Tibial nerve (tissue), 4 donors: Measurements from ENCODE around the gene GTF2A1L.

ENCODE experiments used
- EP300 ChIP-seq, 2 donors: sonication (generic); formaldehyde crosslinking; IDR thresholded peaks; one replicate each; pipeline ENCODE4 v1.6.1; 2017; ENCODE audit warnings: antibody characterized with exemption in 2 of 2, mild to moderate bottlenecking in 1 of 2
- POLR2A ChIP-seq, 2 donors: fragments of 450-650 bp; IDR thresholded peaks; one replicate each; pipeline ENCODE4 v1.6.1; 2017; ENCODE audit warnings: antibody characterized with exemption in 2 of 2, mild to moderate bottlenecking in 2 of 2, moderate library complexity in 2 of 2
- TF ChIP-seq, protein P1 (sequence below), 5 experiments: fragments of 200-600 bp in 3 of 5; fragments of 450-650 bp in 2 of 5; sonication (generic) in 3 of 5; IDR thresholded peaks; one replicate each; pipeline ENCODE4 v1.5.1; 2016 to 2019; ENCODE audit warnings: antibody characterized with exemption in 5 of 5, mild to moderate bottlenecking in 3 of 5, moderate library complexity in 2 of 5

DNA sequence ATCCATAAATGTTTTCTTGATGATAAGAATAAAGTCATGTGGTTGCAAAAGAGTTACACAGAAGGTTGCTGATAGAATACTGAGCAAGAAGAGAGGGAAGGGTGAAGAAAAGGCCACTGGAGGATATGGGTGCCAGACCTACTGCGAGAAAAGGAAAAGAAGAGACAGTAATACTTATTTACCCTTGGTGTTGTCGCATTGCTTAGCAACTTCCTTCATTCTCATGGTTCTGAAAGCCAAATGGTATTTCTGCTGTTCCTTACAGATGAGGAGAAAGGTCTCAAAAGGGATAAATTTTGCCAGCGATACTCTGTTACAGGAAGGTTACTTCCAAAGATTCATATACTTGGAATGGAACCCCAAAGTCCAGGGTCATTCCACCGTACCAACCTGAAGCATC lies 75.4 kb downstream of the GTF2A1L start:
- TF ChIP-seq POLR2A (IDR thresholded peaks at IDR 0.05) (no peak), EP300 (IDR thresholded peaks at IDR 0.05) (no peak)
- TF ChIP-seq, protein P1, sequence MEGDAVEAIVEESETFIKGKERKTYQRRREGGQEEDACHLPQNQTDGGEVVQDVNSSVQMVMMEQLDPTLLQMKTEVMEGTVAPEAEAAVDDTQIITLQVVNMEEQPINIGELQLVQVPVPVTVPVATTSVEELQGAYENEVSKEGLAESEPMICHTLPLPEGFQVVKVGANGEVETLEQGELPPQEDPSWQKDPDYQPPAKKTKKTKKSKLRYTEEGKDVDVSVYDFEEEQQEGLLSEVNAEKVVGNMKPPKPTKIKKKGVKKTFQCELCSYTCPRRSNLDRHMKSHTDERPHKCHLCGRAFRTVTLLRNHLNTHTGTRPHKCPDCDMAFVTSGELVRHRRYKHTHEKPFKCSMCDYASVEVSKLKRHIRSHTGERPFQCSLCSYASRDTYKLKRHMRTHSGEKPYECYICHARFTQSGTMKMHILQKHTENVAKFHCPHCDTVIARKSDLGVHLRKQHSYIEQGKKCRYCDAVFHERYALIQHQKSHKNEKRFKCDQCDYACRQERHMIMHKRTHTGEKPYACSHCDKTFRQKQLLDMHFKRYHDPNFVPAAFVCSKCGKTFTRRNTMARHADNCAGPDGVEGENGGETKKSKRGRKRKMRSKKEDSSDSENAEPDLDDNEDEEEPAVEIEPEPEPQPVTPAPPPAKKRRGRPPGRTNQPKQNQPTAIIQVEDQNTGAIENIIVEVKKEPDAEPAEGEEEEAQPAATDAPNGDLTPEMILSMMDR (IDR thresholded peaks at IDR 0.05) = no peak
